ENCODE data around the gene GRM5.

- TF ChIP-seq POLR2A (IDR thresholded peaks at IDR 0.05; ENCODE audit: low read depth, low read length) (no peak), TAF1 (IDR thresholded peaks at IDR 0.05; ENCODE audit: borderline replicate concordance, low read depth, low read length) (no peak)
These were observed 295.2 kb downstream of the GRM5 start for GRCh38 chr11:88770475-88771079.
